ENCODE data around the gene RFT1. TPM values are rescaled to one million over a fixed set of nuclear protein-coding genes. Genes with fewer than 3 reads are reported as not detected.

Gene RFT1
- total and polyA plus RNA-seq, 2 of the 13 experiments (the other 11 are each of a cell fraction or from before 2014, with no cell fraction given): 23.2 to 37.0 TPM

GRCh38 chr3:53173107-53173506 lies 42.9 kb upstream of the RFT1 start:
- H3K9me3 ChIP-seq (ENCODE audit: low read length): no peaks in the 10 kb centered on the region
- no TSS peak for BruUV-seq (replicated peaks)
- no peak for DNase-seq (ENCODE audit: low spot score)
- in situ Hi-C loops (cut with HindIII; ENCODE audit: extremely low pct_ligation_motif_present, low pct_unique_long_range_greater_than_20kb): no loop called here
- intact Hi-C loops (cut with micrococcal nuclease; ENCODE audit: unreplicated experiment): loop anchor here (5.0 kb wide), 1 partner anchor 41 kb away; the partner anchor contains the start of gene RFT1
- no peaks in the 10 kb centered on the region for H3K27me3 ChIP-seq (ENCODE audit: control insufficient read depth in 1 of 2, insufficient read depth in 2 of 2, low read length in 2 of 2)
- WGBS (ENCODE audit: low lambda C conversion rate): 87% methylated on average over 3 of the region's 5 CpGs
- H3K4me2 ChIP-seq (ENCODE audit: low read depth, low read length): no peak overlapping the region
- peaks cover 47% of the 10 kb centered on the region for H3K4me1 ChIP-seq (ENCODE audit: insufficient read depth, low read length)
- CTCF ChIA-PET (ENCODE audit: low intra/inter-chr PET ratio, low total read pairs): no interaction called here
- no peak overlapping the region for H3K27ac ChIP-seq (ENCODE audit: extremely low read length, insufficient read depth, low read length)
- no peak for FAIRE-seq
- no peak overlapping the region for H3K4me3 ChIP-seq (replicated peaks in 1 of 3; ENCODE audit: insufficient read depth in 1 of 3, low read depth in 2 of 3, low read length in 3 of 3)
- POLR2A ChIA-PET: no interaction called here
- H3K9ac ChIP-seq (ENCODE audit: insufficient read depth, low read depth, low read length): no peak overlapping the region
- H4K20me1 ChIP-seq (ENCODE audit: insufficient read depth, low read length): no peaks in the 10 kb centered on the region
- H3K36me3 ChIP-seq (replicated peaks in 1 of 2; ENCODE audit: control insufficient read depth in 1 of 2, insufficient read depth in 2 of 2, low read length in 2 of 2): peaks cover under 1 to 15% of the 10 kb centered on the region in 2 experiments; a peak in 4 of 5 replicates
- H2AFZ ChIP-seq (ENCODE audit: low read length): no peak overlapping the region
- ATAC-seq: no peak
- H3K79me2 ChIP-seq (ENCODE audit: insufficient read depth, low read length): peaks cover 8% of the 10 kb centered on the region
- TF ChIP-seq IKZF4 (CRISPR knock-in tag; IDR thresholded peaks at IDR 0.05; ENCODE audit: borderline replicate concordance, low read depth, not compliant biosample characterization): no peak
- no peak for TF ChIP-seq SP2 (CRISPR knock-in tag; IDR thresholded peaks at IDR 0.05)
- no peak for TF ChIP-seq CSRNP2 (CRISPR knock-in tag; conservative IDR thresholded peaks at IDR 0.05; ENCODE audit: low read depth)
- no peak for TF ChIP-seq ATF2 (CRISPR knock-in tag; IDR thresholded peaks at IDR 0.05)
- TF ChIP-seq ZFP36L2 (CRISPR knock-in tag; IDR thresholded peaks at IDR 0.05): no peak
- TF ChIP-seq NR2C2 (CRISPR knock-in tag; IDR thresholded peaks at IDR 0.05; ENCODE audit: borderline replicate concordance): no peak
- TF ChIP-seq TCF12 (IDR thresholded peaks at IDR 0.05): no peak
- no peak for TF ChIP-seq TCF12 (CRISPR knock-in tag; IDR thresholded peaks at IDR 0.05)
- no peak for TF ChIP-seq ZFP36L1 (CRISPR knock-in tag; IDR thresholded peaks at IDR 0.05)
- no peak for TF ChIP-seq ZBTB14 (CRISPR knock-in tag; IDR thresholded peaks at IDR 0.05)
- no peak for TF ChIP-seq DR1 (CRISPR knock-in tag; IDR thresholded peaks at IDR 0.05)
- no peak for TF ChIP-seq NR2F1 (CRISPR knock-in tag; IDR thresholded peaks at IDR 0.05)
- TF ChIP-seq, protein P1, sequence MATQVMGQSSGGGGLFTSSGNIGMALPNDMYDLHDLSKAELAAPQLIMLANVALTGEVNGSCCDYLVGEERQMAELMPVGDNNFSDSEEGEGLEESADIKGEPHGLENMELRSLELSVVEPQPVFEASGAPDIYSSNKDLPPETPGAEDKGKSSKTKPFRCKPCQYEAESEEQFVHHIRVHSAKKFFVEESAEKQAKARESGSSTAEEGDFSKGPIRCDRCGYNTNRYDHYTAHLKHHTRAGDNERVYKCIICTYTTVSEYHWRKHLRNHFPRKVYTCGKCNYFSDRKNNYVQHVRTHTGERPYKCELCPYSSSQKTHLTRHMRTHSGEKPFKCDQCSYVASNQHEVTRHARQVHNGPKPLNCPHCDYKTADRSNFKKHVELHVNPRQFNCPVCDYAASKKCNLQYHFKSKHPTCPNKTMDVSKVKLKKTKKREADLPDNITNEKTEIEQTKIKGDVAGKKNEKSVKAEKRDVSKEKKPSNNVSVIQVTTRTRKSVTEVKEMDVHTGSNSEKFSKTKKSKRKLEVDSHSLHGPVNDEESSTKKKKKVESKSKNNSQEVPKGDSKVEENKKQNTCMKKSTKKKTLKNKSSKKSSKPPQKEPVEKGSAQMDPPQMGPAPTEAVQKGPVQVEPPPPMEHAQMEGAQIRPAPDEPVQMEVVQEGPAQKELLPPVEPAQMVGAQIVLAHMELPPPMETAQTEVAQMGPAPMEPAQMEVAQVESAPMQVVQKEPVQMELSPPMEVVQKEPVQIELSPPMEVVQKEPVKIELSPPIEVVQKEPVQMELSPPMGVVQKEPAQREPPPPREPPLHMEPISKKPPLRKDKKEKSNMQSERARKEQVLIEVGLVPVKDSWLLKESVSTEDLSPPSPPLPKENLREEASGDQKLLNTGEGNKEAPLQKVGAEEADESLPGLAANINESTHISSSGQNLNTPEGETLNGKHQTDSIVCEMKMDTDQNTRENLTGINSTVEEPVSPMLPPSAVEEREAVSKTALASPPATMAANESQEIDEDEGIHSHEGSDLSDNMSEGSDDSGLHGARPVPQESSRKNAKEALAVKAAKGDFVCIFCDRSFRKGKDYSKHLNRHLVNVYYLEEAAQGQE (IDR thresholded peaks at IDR 0.05; ENCODE audit: borderline replicate concordance in 1 of 2, low read depth in 1 of 2, low read length in 2 of 2): no peak
- TF ChIP-seq SNAI1 (CRISPR knock-in tag; IDR thresholded peaks at IDR 0.05; ENCODE audit: borderline replicate concordance): no peak
